HG03565 (cell line): ENCODE data around the gene ABCC3.
"Not testable (repeated sequence)": the region's sequence is repeated elsewhere in the genome, so short reads cannot be mapped to it uniquely, and the experiment has no call there.

Experiments
- ATAC-seq: cut with Tn5 transposase; IDR thresholded peaks from one replicate; pipeline ENCODE4 v1.9.1; 2021; ENCODE audit warnings: mild to moderate bottlenecking, moderate library complexity; ENCODE audit not compliant: unreplicated experiment

Gene ABCC3

GRCh38 chr17:50697062-50697461, 62.4 kb downstream of the ABCC3 start:
- no peak for ATAC-seq

GRCh38 chr17:50697663-50698272, 63.1 kb downstream of the ABCC3 start:
- ATAC-seq, result no peak

- no peak for ATAC-seq
These were observed 64.7 kb downstream of the ABCC3 start for GRCh38 chr17:50699410-50699809.

- no peak for ATAC-seq
These were observed 68.5 kb downstream of the ABCC3 start for GRCh38 chr17:50703162-50703561.

- peak; percentile 71 for ATAC-seq
These were observed 72.8 kb downstream of the ABCC3 start, which contains the start of gene ANKRD40 for GRCh38 chr17:50707289-50708049. TSS of gene ANKRD40 (minus strand) at chr17:50707914. CDS start at chr17:50707654, 260 bp downstream.

GRCh38 chr17:50708050-50709000, 73.6 kb downstream of the ABCC3 start:
- no peak for ATAC-seq

GRCh38 chr17:50709053-50709452, 74.4 kb downstream of the ABCC3 start:
- ATAC-seq, result not testable (repeated sequence)

GRCh38 chr17:50710025-50710424, 75.3 kb downstream of the ABCC3 start:
- no peak for ATAC-seq

GRCh38 chr17:50710650-50711049, 76.0 kb downstream of the ABCC3 start:
- no peak for ATAC-seq

GRCh38 chr17:50712641-50713040, 78.0 kb downstream of the ABCC3 start:
- no peak for ATAC-seq

- no peak for ATAC-seq
These were observed 80.8 kb downstream of the ABCC3 start for GRCh38 chr17:50715471-50715870.

- ATAC-seq, result peak; percentile 89
These were observed 84.7 kb downstream of the ABCC3 start, which contains the start of gene LUC7L3 for GRCh38 chr17:50719144-50719923. TSS of gene LUC7L3 (plus strand) at chr17:50719603. CDS start at chr17:50719733, 130 bp downstream.

GRCh38 chr17:50719924-50720794, 85.5 kb downstream of the ABCC3 start:
- no peak for ATAC-seq

GRCh38 chr17:50721194-50722010, 86.7 kb downstream of the ABCC3 start:
- ATAC-seq, result no peak

GRCh38 chr17:50722746-50723145, 88.1 kb downstream of the ABCC3 start:
- ATAC-seq, result no peak

GRCh38 chr17:50724622-50725021, 89.9 kb downstream of the ABCC3 start:
- ATAC-seq, result not testable (repeated sequence)

GRCh38 chr17:50725769-50726655, 91.3 kb downstream of the ABCC3 start:
- no peak for ATAC-seq

- ATAC-seq, result no peak
These were observed 93.4 kb downstream of the ABCC3 start for GRCh38 chr17:50728112-50728429.
